Measurements from ENCODE around the gene ADGRB2. TPM values are rescaled to one million over a fixed set of nuclear protein-coding genes. Genes with fewer than 3 reads are reported as not detected.
A peak's percentile ranks its signal among the peaks of the same experiment; 100 is the strongest.

The ADGRB2 gene
- total and polyA plus RNA-seq, 2 of the 4 experiments (the other 2 are of a cell fraction) = 2.2 to 11.9 TPM

DNA sequence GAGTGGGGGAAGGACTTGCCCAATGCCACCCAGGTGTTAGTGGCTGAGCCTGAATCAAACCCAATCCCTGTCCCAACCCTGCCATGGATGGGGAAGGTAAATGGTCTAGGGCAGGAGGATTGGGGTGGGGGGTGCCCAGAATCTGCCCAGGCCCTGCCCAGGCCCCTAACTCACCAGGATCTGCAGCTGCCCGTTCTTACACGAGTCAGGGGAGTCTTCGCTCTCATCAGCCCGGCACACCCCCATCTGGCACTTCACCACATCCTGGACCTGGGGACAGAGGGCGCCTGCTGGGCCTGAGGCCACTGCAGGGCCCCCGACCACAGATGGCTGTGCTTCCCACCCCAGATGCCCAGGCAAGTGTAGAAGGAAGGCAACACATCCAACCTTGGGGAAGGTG is 31.8 kb downstream of the ADGRB2 start:
- Histone ChIP-seq H3K18ac (ENCODE audit: low read depth, low read length) (no peak overlapping the region), H4K91ac (ENCODE audit: insufficient read depth, low read depth, low read length) (no peak overlapping the region), H3K14ac (replicated peaks; ENCODE audit: low read depth, low read length) (no peak overlapping the region), H2AFZ (replicated peaks; ENCODE audit: low read length, poor library complexity) (no peak overlapping the region), H3K79me1 (ENCODE audit: low read depth in 1 of 2, low read length in 2 of 2) (no peaks in the 10 kb centered on the region), H2BK15ac (ENCODE audit: low read depth, low read length) (no peak overlapping the region), H2AK9ac (replicated peaks; ENCODE audit: low read depth, low read length, poor library complexity) (peak overlapping the region; percentile 16), H3K23ac (ENCODE audit: low read depth, low read length) (no peak overlapping the region), H3K56ac (ENCODE audit: extremely low read depth, insufficient read depth, low read length) (no peak overlapping the region), H3K9me1 (ENCODE audit: insufficient read depth, low read length) (no peaks in the 10 kb centered on the region; the same call in 1 of the 2 replicates), H3K27ac (ENCODE audit: insufficient read depth, low read length) (no peak overlapping the region), H3K4me2 (ENCODE audit: low read depth, low read length) (no peak overlapping the region), H3K4ac (ENCODE audit: low read depth, low read length) (no peak overlapping the region), H3K4me3 (ENCODE audit: insufficient read depth, low read depth, low read length) (no peak overlapping the region), H4K8ac (ENCODE audit: low read depth in 2 of 2, low read length in 2 of 2) (no peak overlapping the region), H2AK5ac (ENCODE audit: low read depth, low read length) (no peak overlapping the region), H4K5ac (ENCODE audit: low read depth, low read length) (no peak overlapping the region), H2BK20ac (ENCODE audit: low read depth, low read length) (no peak overlapping the region), H3K4me1 (ENCODE audit: control insufficient read depth, insufficient read depth, low read length) (no peaks in the 10 kb centered on the region), H2BK120ac (ENCODE audit: low read depth, low read length) (no peak overlapping the region), H3K9me3 (ENCODE audit: control insufficient read depth, insufficient read depth, low read length) (no peaks in the 10 kb centered on the region), H3K27me3 (ENCODE audit: control insufficient read depth, insufficient read depth, low read length) (no peaks in the 10 kb centered on the region), H2BK5ac (ENCODE audit: low read depth, low read length, poor library complexity, severe bottlenecking) (no peak overlapping the region), H4K20me1 (ENCODE audit: insufficient read depth, low read length) (no peaks in the 10 kb centered on the region), H3K36me3 (ENCODE audit: control insufficient read depth, insufficient read depth, low read length) (peaks cover 6% of the 10 kb centered on the region; the same call in 1 of the 2 replicates), H3K9ac (ENCODE audit: low read depth, low read length) (no peak overlapping the region)
- 60% methylated on average over 1 of the region's 6 CpGs; no CpG with 5 or more reads in 1 of the 2 experiments for WGBS, 2 experiments (ENCODE audit: extremely low coverage in 2 of 2, insufficient read length in 1 of 2)
- BruUV-seq (replicated peaks) = no TSS peak
- ChIA-PET POLR2A (ENCODE audit: unreplicated experiment) (no interaction called here), CTCF (no interaction called here)
- dilution Hi-C loops (cut with HindIII; ENCODE audit: low sequenced_read_pairs, unreplicated experiment) = no loop called here
- in situ Hi-C loops (cut with MboI; ENCODE audit: low sequenced_read_pairs) = no loop called here
- intact Hi-C loops (cut with micrococcal nuclease) = no loop called here
- DNase-seq = no peak
- ATAC-seq (ENCODE audit: low read depth) = no peak
- TF ChIP-seq MXI1 (IDR thresholded peaks at IDR 0.05; ENCODE audit: borderline replicate concordance, low read depth, low read length) = no peak
- no peak for TF ChIP-seq RFX5 (IDR thresholded peaks at IDR 0.05; ENCODE audit: low read depth, low read length)

Measured in IMR-90 (cell line).